Activated T-helper 17 cell treated with anti-CD3 and anti-CD28 coated beads, Interleukin-2, amount 50 U/mL, for 72 hours (primary cell): ENCODE results near the gene NIPAL4. TPM values are rescaled to one million over a fixed set of nuclear protein-coding genes. Genes with fewer than 3 reads are reported as not detected.

Experiments
- ATAC-seq: fragments of 150-1000 bp; cut with Tn5 transposase; replicated peaks from 2 replicates; pipeline ENCODE4 v1.10.0; 2021; ENCODE audit warnings: mild to moderate bottlenecking, moderate library complexity
- H3K27ac Mint-ChIP-seq: one replicate; pipeline ENCODE4 v1.8.0; 2022; ENCODE audit warnings: mixed read lengths
- H3K27me3 Mint-ChIP-seq: one replicate; pipeline ENCODE4 v1.8.0; 2022; ENCODE audit warnings: mixed read lengths
- H3K36me3 Mint-ChIP-seq: one replicate; pipeline ENCODE4 v1.8.0; 2022; ENCODE audit warnings: low read depth, mild to moderate bottlenecking, mixed read lengths
- H3K4me1 Mint-ChIP-seq: one replicate; pipeline ENCODE4 v1.8.0; 2022; ENCODE audit warnings: mixed read lengths
- H3K4me3 Mint-ChIP-seq: one replicate; pipeline ENCODE4 v1.8.0; 2022; ENCODE audit warnings: mild to moderate bottlenecking, mixed read lengths
- H3K9me3 Mint-ChIP-seq: one replicate; pipeline ENCODE4 v1.8.0; 2022; ENCODE audit warnings: mixed read lengths
- total RNA-seq, 2 donors: library from RNA; stranded (reverse); gene quantifications; one replicate each; pipeline ENCODE4 v1.2.3, GENCODE V29; 2022

Gene NIPAL4
- total RNA-seq, 2 donors from 2014 or later: 0.65 to 0.90 TPM

DNA sequence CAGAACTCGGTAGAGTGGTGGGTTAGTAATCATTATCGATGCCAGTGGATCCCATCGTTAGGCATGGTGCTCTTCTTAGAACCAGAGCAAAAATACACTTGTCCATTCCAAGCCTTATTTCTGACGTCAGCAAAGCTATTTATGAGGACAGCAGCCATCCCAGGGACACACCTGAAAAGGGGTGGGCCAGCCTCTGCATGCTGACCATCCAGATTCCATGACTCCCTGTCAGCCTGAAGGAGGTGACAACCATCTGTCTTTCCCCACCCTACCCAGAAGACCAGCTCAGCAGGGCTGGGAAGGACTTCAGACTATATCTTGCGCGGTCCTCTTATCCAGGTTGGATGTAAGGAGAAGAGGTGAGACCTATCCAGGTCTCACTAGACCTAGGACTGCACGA, 5.7 kb upstream of the NIPAL4 start:
- Mint-ChIP-seq H3K9me3 (no peaks in the 10 kb centered on the region), H3K27ac (no peak overlapping the region), H3K27me3 (no peaks in the 10 kb centered on the region), H3K4me1 (no peaks in the 10 kb centered on the region), H3K36me3 (no peaks in the 10 kb centered on the region), H3K4me3 (no peak overlapping the region)
- no peak for ATAC-seq

DNA sequence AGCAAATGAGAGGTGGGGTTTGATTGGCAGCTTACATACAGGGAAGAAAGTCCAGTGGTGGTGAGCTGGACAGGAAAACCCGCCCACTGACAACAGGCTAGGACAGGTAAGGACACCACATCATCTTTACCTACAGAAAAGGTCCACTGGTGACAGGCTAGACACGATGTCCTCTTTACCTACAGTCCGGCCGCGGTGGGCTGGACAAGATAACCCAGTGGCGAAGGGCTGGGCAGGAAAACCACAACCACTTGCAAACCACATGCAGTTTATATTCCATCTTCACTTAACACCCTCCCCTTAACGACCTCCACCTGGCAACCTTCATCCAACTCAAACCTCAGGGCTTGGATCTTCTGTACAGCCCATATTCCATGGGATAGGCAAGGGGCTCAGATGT, 5.0 kb upstream of the NIPAL4 start:
- no peak overlapping the region for H3K4me3 Mint-ChIP-seq
- no peaks in the 10 kb centered on the region for H3K27me3 Mint-ChIP-seq
- H3K9me3 Mint-ChIP-seq: no peaks in the 10 kb centered on the region
- ATAC-seq: no peak
- H3K4me1 Mint-ChIP-seq: no peaks in the 10 kb centered on the region
- H3K27ac Mint-ChIP-seq: no peak overlapping the region
- H3K36me3 Mint-ChIP-seq: no peaks in the 10 kb centered on the region

DNA sequence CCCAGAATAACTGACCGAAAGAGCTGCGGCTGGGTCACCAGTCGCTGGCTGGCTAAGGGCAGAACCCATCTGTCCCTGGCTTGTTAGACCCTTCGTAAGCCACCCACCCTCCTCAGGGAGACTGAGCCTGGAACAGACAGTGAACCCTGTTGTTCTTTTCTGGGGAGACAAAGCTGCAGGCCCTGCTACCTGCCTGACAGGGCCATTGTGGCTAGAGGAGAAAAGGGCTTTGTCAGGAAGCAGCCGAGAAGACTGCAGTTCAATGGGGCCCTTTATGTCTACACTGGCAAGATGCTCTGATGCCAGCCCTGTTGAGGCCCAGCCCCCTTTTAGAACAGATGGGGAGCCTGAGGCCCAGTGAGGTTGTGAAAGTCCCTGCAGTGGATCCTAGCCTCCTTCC, 3.7 kb upstream of the NIPAL4 start:
- H3K4me1 Mint-ChIP-seq: no peaks in the 10 kb centered on the region
- H3K27ac Mint-ChIP-seq: no peak overlapping the region
- no peaks in the 10 kb centered on the region for H3K36me3 Mint-ChIP-seq
- H3K4me3 Mint-ChIP-seq: no peak overlapping the region
- no peak for ATAC-seq
- H3K9me3 Mint-ChIP-seq: no peaks in the 10 kb centered on the region
- no peaks in the 10 kb centered on the region for H3K27me3 Mint-ChIP-seq

DNA sequence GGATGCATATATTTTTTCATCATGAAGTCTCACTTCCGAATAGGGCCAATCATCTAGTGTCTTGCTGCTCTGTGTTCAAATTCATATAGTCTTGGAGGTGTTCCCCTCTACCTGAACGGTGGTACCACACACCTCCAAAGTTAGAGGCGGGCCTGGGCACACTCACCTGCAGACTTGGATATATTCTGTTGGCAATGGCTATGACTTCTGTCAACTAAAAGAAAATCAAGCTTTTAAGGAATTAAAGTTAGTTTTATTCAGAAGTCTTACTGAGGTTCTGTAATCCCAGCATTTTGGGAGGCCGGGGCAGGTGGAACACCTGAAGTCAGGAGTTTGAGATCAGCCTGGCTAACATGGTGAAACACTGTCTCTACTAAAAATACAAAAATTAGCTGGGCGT, 2.6 kb upstream of the NIPAL4 start:
- no peak overlapping the region for H3K27ac Mint-ChIP-seq
- no peaks in the 10 kb centered on the region for H3K27me3 Mint-ChIP-seq
- H3K9me3 Mint-ChIP-seq: no peaks in the 10 kb centered on the region
- H3K4me3 Mint-ChIP-seq: no peak overlapping the region
- H3K36me3 Mint-ChIP-seq: no peaks in the 10 kb centered on the region
- ATAC-seq: no peak
- no peaks in the 10 kb centered on the region for H3K4me1 Mint-ChIP-seq

DNA sequence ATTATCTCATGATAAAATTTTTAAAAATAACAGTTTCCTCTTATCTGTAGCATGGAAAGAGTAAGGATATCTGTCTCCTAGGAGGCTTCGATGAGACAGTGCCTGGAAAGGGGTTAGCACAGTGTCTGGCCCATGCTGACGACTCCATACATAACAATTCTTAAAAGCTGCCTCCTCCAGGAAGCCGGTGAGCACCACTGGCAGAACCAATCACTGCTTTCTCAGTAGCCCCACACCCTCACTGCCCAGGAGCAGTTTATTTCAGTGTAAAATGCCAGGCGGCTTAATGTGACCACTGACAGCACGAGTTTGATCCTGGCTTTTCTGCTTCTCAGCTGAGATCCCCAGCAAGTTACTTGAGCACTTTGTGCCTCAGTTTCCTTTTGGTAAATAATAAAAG, 1.2 kb upstream of the NIPAL4 start:
- H3K27me3 Mint-ChIP-seq: no peaks in the 10 kb centered on the region
- H3K4me1 Mint-ChIP-seq: peaks cover 4% of the 10 kb centered on the region
- ATAC-seq: no peak
- peak overlapping the region; percentile 78 for H3K4me3 Mint-ChIP-seq
- H3K36me3 Mint-ChIP-seq: no peaks in the 10 kb centered on the region
- no peaks in the 10 kb centered on the region for H3K9me3 Mint-ChIP-seq
- H3K27ac Mint-ChIP-seq: no peak overlapping the region

DNA sequence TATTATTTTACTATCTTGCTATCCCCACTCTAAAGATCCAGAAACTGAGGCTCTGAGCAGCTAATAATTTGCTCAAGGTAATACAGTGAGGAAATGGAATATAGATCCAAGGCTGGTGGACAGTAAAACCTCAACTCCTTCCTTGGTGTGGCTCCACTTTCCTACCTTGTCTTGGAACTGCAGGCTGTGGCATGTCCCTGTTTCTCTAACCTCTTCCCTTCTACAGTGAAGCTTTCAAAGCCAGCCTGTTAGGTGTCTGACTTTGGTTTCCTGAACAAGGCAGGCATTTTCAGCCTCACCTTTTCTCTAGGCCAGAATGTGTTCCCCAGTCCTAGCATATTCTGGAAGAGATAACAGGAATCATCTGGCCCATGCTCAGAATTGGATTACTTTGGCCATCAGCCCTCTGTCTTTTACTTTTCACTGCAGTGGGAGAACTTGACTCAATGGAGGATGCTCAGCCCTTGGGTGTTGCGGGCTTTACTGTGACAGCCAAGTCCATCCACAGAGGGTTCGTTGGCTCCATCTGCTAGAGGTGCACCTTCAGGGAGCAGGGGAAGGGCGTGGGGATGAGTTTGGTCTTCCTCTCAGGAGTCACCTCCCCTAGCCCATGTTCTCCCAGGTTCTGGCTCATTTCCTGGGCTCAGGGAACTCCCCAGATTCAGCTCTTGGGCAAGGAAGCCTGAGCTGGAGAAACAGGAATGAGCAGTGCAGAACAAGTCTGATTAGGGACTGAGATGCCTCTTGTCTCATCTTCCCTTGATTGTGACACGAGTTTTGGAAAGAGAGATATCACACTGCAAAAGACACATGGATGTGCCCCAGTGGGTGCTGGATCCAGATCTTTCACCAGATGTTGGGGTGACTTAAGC, 1.1 kb downstream of the NIPAL4 start:
- H3K36me3 Mint-ChIP-seq: peaks cover under 1% of the 10 kb centered on the region
- H3K27ac Mint-ChIP-seq: peak overlapping the region; percentile 78
- no peaks in the 10 kb centered on the region for H3K9me3 Mint-ChIP-seq
- peaks cover 25% of the 10 kb centered on the region for H3K4me1 Mint-ChIP-seq
- peak overlapping the region; percentile 78 for H3K4me3 Mint-ChIP-seq
- H3K27me3 Mint-ChIP-seq: no peaks in the 10 kb centered on the region
- no peak for ATAC-seq

DNA sequence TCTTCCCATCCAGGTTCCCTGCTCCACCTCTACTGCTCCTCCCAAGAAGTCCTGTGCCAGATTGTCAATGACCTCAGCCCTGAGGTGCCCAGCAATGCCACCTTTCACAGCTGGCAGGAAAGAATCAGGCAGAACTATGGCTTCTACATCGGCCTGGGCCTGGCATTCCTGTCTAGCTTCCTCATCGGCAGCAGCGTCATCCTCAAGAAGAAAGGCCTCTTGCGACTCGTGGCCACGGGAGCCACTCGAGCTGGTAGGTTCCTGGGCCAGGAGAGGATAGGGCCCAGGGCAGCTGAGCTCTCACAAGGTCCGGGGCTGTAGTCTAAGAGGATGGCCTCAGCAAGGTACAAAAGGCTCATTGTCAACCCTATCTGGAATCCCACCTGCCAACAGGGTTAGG, 3.1 kb downstream of the NIPAL4 start:
- no peaks in the 10 kb centered on the region for H3K27me3 Mint-ChIP-seq
- H3K9me3 Mint-ChIP-seq: no peaks in the 10 kb centered on the region
- no peak overlapping the region for H3K4me3 Mint-ChIP-seq
- H3K27ac Mint-ChIP-seq: no peak overlapping the region
- peaks cover 7% of the 10 kb centered on the region for H3K36me3 Mint-ChIP-seq
- no peak for ATAC-seq
- peaks cover 31% of the 10 kb centered on the region for H3K4me1 Mint-ChIP-seq

DNA sequence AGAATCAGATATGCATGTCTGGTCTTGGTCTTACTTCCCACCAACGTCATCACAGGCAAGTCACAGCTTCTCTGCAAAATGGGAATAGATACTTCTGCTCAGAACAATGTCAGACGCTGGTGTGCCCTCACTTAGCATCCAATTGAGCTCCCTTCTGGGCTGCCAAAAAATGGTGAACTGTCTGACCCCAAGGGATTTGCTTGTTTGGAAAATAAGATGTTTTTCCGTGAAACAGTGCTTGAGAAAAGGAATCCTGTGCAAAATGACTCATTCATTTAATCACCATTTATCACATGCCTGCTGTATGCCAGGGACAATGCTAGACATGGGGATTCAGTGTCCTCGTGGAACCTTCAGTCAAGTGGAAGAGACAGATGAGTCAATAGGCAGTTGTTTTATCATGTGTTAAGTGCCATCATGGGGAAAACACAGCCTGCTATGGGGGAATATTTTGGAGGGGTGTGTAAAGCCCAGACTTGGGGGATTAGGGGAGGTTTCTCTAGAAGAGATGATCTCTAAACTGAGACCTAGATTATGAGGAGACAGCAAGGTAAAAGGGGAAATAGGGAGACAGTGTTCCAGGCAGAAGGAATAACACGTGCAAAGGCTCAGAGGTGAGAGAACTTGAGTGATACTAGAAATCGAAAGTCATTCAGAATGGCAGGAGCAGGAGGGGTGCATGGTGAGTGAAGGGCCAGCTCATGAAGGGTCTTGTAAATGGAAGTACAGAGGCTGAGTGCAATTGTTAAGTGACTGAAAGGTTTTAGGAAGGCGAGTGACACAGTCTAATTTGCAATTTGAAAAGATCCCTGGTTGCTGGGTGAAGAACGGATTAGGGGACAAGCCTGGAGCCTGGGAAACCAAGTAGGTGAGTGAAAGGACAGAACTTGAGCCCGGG, 3.9 kb downstream of the NIPAL4 start:
- ATAC-seq: no peak
- Mint-ChIP-seq H3K27ac (peak overlapping the region; percentile 79), H3K4me1 (peaks cover 31% of the 10 kb centered on the region), H3K9me3 (no peaks in the 10 kb centered on the region), H3K4me3 (peak overlapping the region; percentile 50), H3K36me3 (peaks cover 11% of the 10 kb centered on the region), H3K27me3 (no peaks in the 10 kb centered on the region)

DNA sequence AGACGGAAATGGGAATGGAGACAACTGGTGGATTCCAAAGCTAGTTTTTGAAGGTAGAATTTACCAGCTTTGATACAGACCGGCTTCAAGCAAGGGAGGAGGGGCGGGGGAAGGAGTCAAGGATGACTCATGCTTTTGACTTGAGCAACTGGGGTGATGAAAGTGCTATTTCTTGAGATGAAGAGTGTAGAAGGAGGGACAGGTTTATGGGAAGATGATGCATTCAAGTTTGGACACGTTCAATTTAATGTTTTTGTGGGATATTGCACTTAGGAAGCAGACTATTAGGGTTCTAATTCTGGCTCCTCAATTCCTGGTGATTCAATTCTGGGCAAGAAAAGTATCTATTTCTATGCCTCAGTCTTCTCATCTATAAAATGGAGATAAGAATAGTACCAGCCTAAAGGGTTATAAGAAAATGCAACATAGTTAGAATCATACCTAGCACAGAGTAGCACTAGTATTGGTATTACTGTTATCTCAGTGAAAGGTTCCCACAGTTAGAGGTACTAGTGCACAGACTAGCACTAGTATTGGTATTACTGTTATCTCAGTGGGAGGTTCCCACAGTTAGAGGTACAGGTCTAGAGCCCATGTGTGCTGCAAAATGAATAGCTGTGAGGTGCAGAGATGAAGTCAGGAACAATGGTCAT, 4.6 kb downstream of the NIPAL4 start:
- Mint-ChIP-seq H3K36me3 (peaks cover 13% of the 10 kb centered on the region), H3K4me1 (peaks cover 31% of the 10 kb centered on the region), H3K27me3 (no peaks in the 10 kb centered on the region), H3K4me3 (peak overlapping the region; percentile 50), H3K9me3 (no peaks in the 10 kb centered on the region), H3K27ac (peak overlapping the region; percentile 79)
- peak; percentile 94 for ATAC-seq

DNA sequence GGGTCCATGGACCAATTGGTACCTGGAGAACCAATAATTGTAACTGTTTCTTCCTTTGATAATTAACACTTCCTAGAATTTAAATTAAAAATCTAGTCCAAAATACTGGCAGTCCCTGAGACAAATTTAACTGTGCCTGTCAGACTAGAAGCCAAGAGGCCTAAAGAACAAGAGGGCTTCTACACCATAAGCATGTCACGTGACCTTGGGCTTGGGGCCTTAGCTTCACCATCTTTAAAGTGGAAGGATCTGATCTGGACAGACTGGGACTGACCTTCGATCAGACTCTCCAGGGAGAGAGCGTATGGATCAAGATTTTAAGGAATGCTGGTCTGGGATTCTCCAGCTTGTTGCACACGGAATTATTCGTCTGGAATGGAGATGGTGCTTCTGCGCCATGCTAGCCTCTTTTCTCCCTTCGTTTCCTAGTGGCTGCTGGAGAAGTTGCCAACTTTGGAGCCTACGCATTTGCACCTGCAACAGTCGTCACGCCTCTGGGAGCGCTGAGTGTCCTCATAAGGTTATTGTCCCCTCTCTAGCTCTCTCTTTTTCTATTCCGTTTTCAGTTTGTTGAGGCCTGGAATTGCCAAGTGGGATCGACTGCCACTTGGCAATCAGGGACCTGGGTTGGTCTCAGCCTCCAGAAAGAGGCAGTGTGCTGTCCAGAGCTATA, 8.4 kb downstream of the NIPAL4 start:
- Mint-ChIP-seq H3K4me3 (no peak overlapping the region), H3K9me3 (no peaks in the 10 kb centered on the region), H3K27me3 (no peaks in the 10 kb centered on the region), H3K4me1 (peaks cover 31% of the 10 kb centered on the region), H3K36me3 (peaks cover 30% of the 10 kb centered on the region), H3K27ac (no peak overlapping the region)
- ATAC-seq: no peak

DNA sequence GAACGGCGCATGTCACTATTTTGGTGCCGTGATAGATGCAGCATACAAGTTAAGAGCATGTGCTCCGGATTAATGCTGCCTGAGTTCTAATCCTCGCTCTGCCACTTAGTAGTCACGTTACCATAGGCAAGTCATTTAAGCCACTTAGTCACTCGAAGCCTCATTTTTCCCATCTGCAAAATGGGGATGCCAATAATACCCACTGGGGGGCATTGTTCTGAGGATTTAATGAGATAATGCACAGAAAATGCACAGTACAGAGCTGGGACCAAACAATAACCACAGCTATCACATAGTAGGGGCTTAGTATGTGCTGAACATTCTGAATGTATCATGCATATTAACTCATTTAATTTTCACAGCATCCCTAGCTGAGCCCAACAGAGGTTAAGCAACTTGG, 9.1 kb downstream of the NIPAL4 start:
- Mint-ChIP-seq H3K4me1 (peaks cover 24% of the 10 kb centered on the region), H3K36me3 (peaks cover 36% of the 10 kb centered on the region), H3K27ac (no peak overlapping the region), H3K9me3 (no peaks in the 10 kb centered on the region), H3K27me3 (no peaks in the 10 kb centered on the region), H3K4me3 (no peak overlapping the region)
- no peak for ATAC-seq

DNA sequence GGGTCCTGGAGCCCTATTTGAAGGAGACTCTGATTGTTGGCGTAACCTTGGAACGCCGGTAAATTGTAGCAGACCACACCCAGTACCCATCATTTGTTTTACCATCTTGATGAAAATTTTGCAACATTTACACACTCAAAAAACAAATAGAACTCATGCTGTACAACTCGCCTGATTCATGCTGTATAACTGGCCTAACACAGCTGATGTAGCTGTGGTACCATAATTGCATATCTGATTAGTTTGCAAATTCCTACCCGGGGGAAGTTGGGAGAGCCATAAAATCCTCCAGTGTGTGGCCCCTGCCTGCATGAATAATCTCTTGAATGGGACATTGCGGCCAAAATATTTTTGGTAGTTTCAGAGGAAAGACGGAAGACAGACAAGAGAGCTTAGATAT, 9.7 kb downstream of the NIPAL4 start:
- H3K27me3 Mint-ChIP-seq: no peaks in the 10 kb centered on the region
- no peak for ATAC-seq
- H3K36me3 Mint-ChIP-seq: peaks cover 40% of the 10 kb centered on the region
- peaks cover 18% of the 10 kb centered on the region for H3K4me1 Mint-ChIP-seq
- no peaks in the 10 kb centered on the region for H3K9me3 Mint-ChIP-seq
- no peak overlapping the region for H3K4me3 Mint-ChIP-seq
- no peak overlapping the region for H3K27ac Mint-ChIP-seq

DNA sequence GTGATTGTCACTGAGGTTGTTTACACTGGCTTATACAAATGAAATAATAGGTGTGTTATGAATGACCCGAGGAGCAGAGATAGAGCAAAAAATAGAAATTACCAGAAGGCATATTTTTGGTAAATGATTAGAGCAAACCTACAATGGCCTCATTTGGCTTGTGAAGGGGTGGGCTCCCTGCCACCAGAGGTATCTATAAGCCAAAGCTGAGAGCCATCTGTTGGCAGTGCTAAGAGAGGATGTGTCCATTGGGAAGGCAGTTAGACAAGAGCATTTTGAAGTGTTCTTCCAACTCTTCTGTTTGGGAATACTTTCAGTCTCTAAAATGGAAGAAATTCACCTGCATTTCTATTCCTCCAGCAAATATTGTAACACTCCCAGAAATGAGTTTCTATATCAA, 10.6 kb downstream of the NIPAL4 start:
- no peak overlapping the region for H3K27ac Mint-ChIP-seq
- ATAC-seq: no peak
- no peaks in the 10 kb centered on the region for H3K27me3 Mint-ChIP-seq
- peaks cover 50% of the 10 kb centered on the region for H3K36me3 Mint-ChIP-seq
- no peak overlapping the region for H3K4me3 Mint-ChIP-seq
- peaks cover 12% of the 10 kb centered on the region for H3K4me1 Mint-ChIP-seq
- no peaks in the 10 kb centered on the region for H3K9me3 Mint-ChIP-seq

DNA sequence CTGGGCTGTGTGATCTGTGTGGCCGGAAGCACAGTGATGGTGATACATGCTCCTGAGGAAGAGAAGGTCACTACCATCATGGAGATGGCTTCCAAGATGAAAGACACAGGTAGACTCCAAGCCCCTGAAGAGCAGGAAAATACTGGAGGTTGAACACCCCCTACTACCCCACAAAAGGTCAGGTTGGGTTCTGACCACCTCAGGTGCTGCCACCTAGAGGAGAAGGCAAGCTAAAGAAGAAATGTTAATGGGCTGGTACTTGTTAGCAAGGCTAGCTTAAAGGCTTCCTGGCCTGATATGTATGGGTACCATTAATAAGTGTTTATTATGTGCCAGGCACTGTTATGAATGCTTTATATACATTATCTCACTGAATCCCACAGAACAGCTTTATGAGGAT, 11.7 kb downstream of the NIPAL4 start:
- Mint-ChIP-seq H3K4me3 (no peak overlapping the region), H3K4me1 (peaks cover 4% of the 10 kb centered on the region), H3K9me3 (no peaks in the 10 kb centered on the region), H3K27me3 (no peaks in the 10 kb centered on the region), H3K27ac (peak overlapping the region; percentile 44), H3K36me3 (peaks cover 51% of the 10 kb centered on the region)
- peak; percentile 47 for ATAC-seq
